Heart left ventricle (tissue), 13 donors: Measurements from ENCODE around the gene ACTA2.

Experiments used
- POLR2A ChIP-seq, 2 donors: fragments of 450-650 bp; IDR thresholded peaks; one replicate each; pipeline ENCODE4 v1.6.1; 2017; ENCODE audit warnings: antibody characterized with exemption in 2 of 2, mild to moderate bottlenecking in 2 of 2, moderate library complexity in 2 of 2
- TF ChIP-seq, protein P1 (sequence below), 12 donors: fragments of 200-600 bp; sonication (generic) in 4 of 12; IDR thresholded peaks; one replicate each; pipeline versions ENCODE4 v1.5.0 to v1.8.0; 2018 to 2022; ENCODE audit warnings: antibody characterized with exemption in 12 of 12, mild to moderate bottlenecking in 5 of 12
- donor health status: ischemic (EF 13 %, LVEDD 7.1; RV severe dilation, severe dysfunction).
- donor health status: DM: no; HTN: yes; CAD: no.
- donor health status: DM: no; HTN: no; CAD: no.
- donor health status: ischemic (EF 25% LVEDD 6.9; RV normal size, moderate dysfunction).
- donor health status: ischemic (EF 25% LVEDD 5.7; RV mildly dilated, moderate dysfunction).
- donor health status: ischemic (EF 35%, LVEDD 5.7; RV mildly dilated, moderate dysfunction).
- donor health status: nonischemic (EF 11% LVEDD 7.7; RV severe dilation, severe dysfunction).
- donor health status: DM: yes; HTN: yes; CAD: no.
- donor health status: PGD.
- donor health status: ischemic (EF 29% LVEDD 5.4; RV normal size, mild dysfunction).
- donor health status: nonischemic (EF 23%, LVEDD 6.1; RV moderate dilation, normal function).

DNA sequence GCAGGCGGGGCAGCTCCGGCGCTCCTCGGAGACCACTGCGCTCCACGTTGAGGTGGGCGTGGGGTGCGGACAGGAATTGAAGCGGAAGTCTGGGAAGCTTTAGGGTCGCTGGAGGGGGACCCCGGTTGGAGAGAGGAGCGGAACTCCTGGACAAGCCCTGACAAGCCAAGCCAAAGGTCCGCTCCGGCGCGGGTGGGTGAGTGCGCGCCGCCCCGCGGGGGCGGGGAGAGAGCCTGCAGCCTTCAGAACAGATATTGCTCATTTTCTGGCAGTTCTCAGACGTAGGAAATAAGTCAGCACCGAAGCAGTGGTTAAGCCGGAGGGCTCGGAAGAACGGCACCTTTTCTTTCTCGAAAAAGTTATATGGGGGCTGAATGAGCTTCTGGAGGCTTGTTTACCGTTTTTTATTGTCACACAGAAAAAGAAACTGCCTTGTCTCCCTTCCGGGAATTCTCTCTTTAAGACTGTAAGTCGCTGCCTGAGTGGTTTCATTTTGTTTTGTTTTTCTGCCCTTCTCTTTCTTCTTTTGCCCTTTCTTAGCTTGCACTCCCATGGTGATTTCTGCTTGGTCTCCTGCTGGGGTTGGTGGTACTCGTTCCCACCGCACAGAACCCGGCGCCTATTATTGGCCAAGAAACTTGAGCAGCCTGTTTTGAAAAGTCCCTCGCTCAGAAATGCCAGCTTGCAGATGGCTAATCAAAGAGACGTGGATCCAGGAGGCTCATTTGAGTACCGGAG, 38.8 kb upstream of the ACTA2 start:
- TF ChIP-seq POLR2A (IDR thresholded peaks at IDR 0.05): peak in 1 of 2 donors; percentile 55
- TF ChIP-seq, protein P1, sequence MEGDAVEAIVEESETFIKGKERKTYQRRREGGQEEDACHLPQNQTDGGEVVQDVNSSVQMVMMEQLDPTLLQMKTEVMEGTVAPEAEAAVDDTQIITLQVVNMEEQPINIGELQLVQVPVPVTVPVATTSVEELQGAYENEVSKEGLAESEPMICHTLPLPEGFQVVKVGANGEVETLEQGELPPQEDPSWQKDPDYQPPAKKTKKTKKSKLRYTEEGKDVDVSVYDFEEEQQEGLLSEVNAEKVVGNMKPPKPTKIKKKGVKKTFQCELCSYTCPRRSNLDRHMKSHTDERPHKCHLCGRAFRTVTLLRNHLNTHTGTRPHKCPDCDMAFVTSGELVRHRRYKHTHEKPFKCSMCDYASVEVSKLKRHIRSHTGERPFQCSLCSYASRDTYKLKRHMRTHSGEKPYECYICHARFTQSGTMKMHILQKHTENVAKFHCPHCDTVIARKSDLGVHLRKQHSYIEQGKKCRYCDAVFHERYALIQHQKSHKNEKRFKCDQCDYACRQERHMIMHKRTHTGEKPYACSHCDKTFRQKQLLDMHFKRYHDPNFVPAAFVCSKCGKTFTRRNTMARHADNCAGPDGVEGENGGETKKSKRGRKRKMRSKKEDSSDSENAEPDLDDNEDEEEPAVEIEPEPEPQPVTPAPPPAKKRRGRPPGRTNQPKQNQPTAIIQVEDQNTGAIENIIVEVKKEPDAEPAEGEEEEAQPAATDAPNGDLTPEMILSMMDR (IDR thresholded peaks at IDR 0.05): peak in 5 of 12 donors; percentile 8 to 30 (median 15)
